GM18907 (cell line): ENCODE data around the gene BBS2.
A peak's percentile ranks its signal among the peaks of the same experiment; 100 is the strongest.

Experiments used
- ATAC-seq: cut with Tn5 transposase; IDR thresholded peaks from one replicate; pipeline ENCODE4 v1.9.1; 2021; ENCODE audit warnings: mild to moderate bottlenecking, moderate library complexity; ENCODE audit not compliant: unreplicated experiment

Gene BBS2

DNA sequence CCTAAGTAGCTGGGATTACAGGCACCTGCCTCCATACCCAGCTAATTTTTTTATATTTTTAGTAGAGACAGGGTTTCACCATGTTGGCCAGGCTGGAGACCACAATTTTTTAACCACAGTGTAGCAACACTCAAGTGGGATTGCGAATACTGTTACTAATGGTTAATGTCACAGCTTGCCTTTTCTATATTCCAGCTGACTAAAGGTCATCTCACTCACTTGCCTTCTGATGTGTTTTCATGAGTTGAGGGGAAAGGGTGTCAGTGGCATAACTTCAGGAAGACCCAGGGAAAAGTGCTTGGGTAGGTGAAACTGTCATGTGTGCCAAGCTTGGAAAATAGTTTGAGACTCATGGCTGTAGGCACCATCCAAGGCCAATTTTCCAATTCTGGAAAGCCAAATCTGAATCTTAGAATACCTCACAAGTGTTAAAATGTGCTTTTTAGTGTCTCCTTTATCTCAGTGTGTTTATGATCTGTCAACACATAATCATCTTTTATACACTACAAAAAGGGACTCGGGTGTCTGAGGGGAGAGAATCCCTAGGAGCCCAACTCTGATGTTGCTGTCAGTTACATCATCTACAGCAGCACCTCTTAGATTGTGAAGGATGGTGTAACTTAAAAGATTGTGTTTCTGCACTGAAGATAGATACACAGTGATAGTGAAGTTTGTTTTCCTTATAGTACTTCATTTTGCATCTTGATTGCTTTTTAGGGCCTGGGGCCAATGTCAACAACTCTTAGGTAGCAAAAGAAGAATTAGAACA, 41.4 kb downstream of the BBS2 start:
- ATAC-seq, result no peak

DNA sequence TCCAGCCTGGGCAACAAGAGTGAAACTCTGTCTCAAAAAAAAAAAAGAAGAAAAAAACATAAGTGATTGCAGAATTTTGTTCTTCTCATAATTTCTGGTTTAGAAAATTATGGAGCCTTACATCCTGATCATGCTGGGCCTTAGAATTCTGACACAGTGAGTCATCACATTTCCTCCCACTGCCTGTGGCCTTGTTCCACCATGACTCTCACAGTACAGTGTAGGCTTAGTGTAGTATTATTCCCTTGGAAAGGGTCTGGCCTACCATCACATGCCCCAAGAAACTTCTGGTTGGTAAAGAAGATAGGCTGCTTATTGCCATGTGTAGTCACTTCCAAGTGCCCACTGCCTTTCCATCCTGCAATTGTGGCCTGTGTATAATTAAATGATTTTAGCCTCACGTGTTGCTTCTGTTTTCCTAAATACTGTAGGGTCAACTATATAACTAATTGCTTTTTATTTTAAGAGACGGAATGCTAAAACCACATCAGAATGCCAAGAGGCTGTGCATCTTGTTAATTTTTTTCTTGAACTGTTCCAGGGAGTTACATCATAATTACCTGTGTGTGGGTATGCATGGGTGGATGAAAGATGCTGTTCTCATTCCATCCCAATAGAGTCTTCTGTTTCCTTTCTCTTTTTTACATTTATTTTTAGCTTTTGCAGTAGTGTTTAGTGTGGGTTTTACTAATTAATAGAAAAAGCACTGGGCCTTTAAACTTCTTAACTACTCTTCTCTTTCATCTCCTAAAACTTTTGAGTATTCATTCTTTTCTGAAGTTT, 42.5 kb downstream of the BBS2 start:
- ATAC-seq, result no peak

GRCh38 chr16:56475201-56475600, 44.6 kb downstream of the BBS2 start:
- no peak for ATAC-seq

- ATAC-seq, result no peak
Measured at GRCh38 chr16:56470666-56471065, 49.2 kb downstream of the BBS2 start.

GRCh38 chr16:56470232-56470631, 49.6 kb downstream of the BBS2 start:
- no peak for ATAC-seq

GRCh38 chr16:56469748-56470147, 50.1 kb downstream of the BBS2 start:
- no peak for ATAC-seq

DNA sequence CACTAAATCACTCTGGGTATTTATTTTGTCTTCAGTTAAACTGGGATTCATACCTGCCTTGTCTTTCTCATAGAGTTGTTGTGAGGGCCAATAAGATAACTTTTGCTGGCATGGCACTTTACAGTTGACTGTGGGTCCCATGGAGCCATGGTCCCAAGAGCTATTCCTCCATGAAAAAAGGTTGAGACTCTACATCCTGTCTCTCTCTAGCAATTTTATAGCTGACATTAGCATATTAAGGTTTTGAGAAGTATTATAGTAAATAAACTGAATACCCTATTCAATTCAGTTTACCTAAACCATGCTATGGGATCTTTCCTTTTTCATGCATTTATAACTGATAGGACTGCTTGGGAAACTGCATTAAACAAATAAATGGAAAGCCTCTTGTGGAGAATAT, 51.0 kb downstream of the BBS2 start:
- no peak for ATAC-seq

GRCh38 chr16:56466344-56466743, 53.5 kb downstream of the BBS2 start:
- no peak for ATAC-seq

DNA sequence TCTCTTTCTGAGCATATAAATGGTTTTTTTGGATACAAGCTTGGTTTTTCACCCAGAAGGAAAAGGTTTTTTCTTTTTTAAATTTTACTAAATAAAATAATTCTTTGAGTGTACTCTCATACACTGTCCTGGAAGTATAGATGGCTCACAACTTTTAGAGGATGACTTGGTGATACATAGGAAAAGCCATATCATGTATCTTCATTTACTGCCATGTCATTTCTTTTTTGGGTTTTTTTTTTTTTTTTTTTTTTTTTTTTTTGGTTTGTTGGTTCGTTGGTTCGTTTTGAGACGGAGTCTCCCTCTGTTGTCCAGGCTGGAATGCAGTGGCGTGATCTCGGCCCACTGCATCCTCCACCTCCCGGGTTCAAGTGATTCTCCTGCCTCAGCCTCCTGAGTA, 56.7 kb downstream of the BBS2 start:
- no peak for ATAC-seq

GRCh38 chr16:56462064-56462796, 57.6 kb downstream of the BBS2 start:
- no peak for ATAC-seq

DNA sequence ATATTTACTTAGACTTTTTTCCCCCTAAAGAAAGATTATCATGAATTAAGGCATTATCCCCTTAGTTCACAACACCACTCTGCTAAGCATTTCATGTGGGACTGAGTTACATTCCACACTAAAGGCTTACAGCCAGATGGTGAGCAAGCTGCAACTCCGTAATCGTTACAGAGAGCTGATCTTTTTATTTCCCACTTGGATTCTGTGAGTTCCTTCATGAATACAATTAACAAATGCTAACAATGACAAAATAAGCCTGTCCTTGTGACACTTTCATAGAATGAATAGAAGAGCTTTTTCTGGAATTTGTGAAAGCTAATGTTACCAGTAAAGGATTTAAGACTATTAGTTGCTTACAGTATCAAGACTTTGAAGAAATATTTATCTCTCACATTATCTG, 59.7 kb downstream of the BBS2 start:
- ATAC-seq, result no peak

GRCh38 chr16:56457927-56458470, 61.8 kb downstream of the BBS2 start:
- ATAC-seq, result no peak

GRCh38 chr16:56451753-56452689, 67.8 kb downstream of the BBS2 start:
- ATAC-seq, result peak; percentile 48

- ATAC-seq, result peak; percentile 98
Measured at GRCh38 chr16:56450986-56451752, 68.7 kb downstream of the BBS2 start, which contains the start of the genes NUDT21 and OGFOD1. TSS of gene NUDT21 (minus strand) at chr16:56451332. CDS start at chr16:56451202, 130 bp downstream. TSS of gene OGFOD1 (plus strand) at chr16:56451554. CDS start at chr16:56451613, 59 bp downstream.

DNA sequence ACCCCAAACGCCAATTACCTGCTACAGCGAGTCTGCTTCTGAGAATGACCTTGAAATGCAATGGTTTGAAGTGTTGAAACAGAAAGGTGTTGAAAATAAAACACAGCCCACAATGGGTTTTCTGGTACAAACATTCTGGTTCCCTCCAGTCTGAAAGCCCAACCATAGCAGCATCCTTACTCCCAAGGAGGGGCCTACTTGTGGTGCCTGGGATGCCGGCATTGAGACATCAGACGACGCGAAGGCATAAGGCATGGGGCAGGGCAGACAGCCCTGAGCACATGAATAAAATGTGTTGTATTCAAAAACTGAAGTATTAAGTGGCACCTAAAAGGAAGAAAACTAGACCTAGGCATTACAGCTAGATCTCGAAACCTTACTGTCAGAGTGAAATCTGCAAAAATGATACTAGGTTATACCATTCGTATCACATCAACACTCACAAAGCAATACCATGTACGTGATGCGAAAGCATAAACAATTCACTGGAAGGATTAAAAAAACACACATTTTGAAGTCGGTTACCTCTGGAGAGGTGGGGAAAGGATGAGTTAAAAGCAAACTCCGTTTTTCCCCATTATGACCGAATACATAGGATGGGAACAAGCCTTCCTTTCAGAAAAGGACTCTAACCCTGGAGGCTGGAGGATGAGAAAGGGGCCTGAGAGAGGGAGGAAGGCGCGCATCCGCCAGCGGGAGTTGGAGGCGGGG, 69.4 kb downstream of the BBS2 start:
- peak; percentile 23 for ATAC-seq

DNA sequence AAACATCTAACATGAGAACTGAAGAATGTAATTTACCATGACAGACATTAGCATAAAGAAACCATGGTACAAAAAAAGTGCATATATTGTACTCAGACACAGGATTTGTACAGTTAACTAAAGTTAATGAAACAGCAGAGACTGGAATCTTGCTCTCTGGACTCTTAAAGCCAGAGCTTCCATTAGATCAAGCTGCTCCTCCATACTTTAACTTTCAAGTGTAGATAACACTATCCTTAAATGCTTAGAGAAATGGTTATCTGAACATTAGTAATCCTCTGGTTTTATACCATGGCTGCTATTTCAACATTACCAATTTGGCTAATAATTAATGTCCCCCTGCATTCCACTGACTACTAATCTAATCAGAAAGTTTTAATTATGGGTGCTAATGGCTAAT, 71.8 kb downstream of the BBS2 start:
- no peak for ATAC-seq

GRCh38 chr16:56447286-56447685, 72.5 kb downstream of the BBS2 start:
- ATAC-seq, result no peak

DNA sequence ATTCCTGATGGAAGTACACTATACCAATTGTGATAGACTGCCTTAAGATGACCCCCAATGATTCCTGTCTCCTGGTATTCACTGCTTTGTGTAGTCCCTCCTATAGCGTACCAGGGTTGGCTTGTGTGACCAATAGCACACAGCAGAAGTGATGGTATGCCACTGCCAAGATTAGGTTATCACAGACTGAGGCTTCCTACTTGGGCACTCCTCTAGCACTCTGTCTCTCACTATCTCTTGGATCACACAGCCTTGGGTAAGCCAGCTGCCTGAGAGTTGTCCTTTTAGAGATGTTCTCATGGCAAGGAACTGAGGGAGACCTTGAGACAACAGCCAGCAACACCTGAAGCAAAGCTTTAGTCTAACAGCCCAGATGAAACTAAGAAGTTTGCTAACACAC, 81.8 kb downstream of the BBS2 start:
- ATAC-seq, result no peak

DNA sequence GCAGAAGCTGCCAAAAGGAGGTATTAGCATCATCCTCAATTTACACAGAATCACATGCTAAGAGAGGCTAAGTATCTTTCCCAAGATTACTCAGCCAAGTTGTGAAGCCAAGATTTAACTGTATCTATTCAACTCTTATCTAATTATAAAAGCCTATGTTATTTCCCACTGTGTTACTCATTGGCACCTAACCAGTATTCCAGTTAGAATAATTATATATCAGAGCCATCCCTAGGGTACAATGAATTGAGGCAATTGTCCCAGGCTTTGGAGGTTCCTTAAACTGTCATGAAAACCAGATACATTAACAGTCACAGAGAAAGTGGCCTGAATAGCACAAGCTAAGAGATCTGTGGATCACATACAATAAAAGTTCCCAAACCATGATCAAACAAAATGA, 83.6 kb downstream of the BBS2 start:
- no peak for ATAC-seq
